PFSK-1 (cell line): Measurements from ENCODE around the gene TRRAP.

Experiments used
- FOXP2 ChIP-seq: optimal IDR thresholded peaks from 2 replicates; pipeline ENCODE3; 2011; ENCODE audit warnings: borderline replicate concordance, control low read depth, inconsistent platforms; ENCODE audit not compliant: insufficient read depth; ENCODE audit errors: extremely low read length, extremely low read depth
- POLR2AphosphoS5 ChIP-seq: IDR thresholded peaks from 2 replicates; pipeline ENCODE4 v1.6.1; 2012; ENCODE audit warnings: low read depth, mild to moderate bottlenecking, control low read depth, low read length, moderate library complexity
- SIN3A ChIP-seq: IDR thresholded peaks from 2 replicates; pipeline ENCODE4 v1.6.1; 2012; ENCODE audit warnings: mild to moderate bottlenecking, low read length, moderate library complexity, borderline replicate concordance; ENCODE audit not compliant: insufficient read depth
- TAF1 ChIP-seq: IDR thresholded peaks from 2 replicates; pipeline ENCODE4 v1.6.1; 2012; ENCODE audit warnings: low read length, control low read depth, borderline replicate concordance; ENCODE audit not compliant: insufficient read depth
- TF ChIP-seq, protein P1 (sequence below), 2 experiments: IDR thresholded peaks; 2 replicates each; pipeline versions ENCODE4 v1.6.1 to v1.8.0; 2011 to 2012; ENCODE audit warnings: low read depth in 2 of 2, low read length in 2 of 2, control low read depth in 1 of 2, inconsistent platforms in 1 of 2, mild to moderate bottlenecking in 1 of 2, moderate library complexity in 1 of 2; ENCODE audit not compliant: insufficient read depth in 1 of 2

Gene TRRAP

DNA sequence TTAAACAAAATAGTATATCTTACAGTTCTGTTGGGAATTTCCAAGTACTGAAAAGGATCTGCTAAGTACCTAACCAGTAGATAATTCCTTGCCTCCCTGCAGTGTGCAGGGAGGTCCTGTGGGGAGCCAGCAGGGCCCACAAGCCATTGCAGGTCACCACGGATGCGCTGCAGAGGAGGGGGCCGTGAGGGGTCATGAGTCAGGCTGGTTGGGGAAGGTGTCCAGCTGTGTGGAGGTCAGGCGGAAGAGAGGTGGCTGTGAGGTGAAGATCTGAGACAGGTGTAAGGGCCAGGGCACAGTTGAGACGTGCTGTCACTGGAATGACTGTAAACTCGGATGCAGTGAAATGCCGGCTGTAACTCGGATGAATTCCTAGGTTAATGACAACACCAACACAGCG, 80.6 kb downstream of the TRRAP start:
- TF ChIP-seq, protein P1, sequence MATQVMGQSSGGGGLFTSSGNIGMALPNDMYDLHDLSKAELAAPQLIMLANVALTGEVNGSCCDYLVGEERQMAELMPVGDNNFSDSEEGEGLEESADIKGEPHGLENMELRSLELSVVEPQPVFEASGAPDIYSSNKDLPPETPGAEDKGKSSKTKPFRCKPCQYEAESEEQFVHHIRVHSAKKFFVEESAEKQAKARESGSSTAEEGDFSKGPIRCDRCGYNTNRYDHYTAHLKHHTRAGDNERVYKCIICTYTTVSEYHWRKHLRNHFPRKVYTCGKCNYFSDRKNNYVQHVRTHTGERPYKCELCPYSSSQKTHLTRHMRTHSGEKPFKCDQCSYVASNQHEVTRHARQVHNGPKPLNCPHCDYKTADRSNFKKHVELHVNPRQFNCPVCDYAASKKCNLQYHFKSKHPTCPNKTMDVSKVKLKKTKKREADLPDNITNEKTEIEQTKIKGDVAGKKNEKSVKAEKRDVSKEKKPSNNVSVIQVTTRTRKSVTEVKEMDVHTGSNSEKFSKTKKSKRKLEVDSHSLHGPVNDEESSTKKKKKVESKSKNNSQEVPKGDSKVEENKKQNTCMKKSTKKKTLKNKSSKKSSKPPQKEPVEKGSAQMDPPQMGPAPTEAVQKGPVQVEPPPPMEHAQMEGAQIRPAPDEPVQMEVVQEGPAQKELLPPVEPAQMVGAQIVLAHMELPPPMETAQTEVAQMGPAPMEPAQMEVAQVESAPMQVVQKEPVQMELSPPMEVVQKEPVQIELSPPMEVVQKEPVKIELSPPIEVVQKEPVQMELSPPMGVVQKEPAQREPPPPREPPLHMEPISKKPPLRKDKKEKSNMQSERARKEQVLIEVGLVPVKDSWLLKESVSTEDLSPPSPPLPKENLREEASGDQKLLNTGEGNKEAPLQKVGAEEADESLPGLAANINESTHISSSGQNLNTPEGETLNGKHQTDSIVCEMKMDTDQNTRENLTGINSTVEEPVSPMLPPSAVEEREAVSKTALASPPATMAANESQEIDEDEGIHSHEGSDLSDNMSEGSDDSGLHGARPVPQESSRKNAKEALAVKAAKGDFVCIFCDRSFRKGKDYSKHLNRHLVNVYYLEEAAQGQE (IDR thresholded peaks at IDR 0.05; ENCODE audit: insufficient read depth in 1 of 2, low read depth in 2 of 2, low read length in 2 of 2): no peak
- no peak for TF ChIP-seq POLR2AphosphoS5
- no peak for TF ChIP-seq TAF1
- TF ChIP-seq FOXP2: no peak
- no peak for TF ChIP-seq SIN3A

DNA sequence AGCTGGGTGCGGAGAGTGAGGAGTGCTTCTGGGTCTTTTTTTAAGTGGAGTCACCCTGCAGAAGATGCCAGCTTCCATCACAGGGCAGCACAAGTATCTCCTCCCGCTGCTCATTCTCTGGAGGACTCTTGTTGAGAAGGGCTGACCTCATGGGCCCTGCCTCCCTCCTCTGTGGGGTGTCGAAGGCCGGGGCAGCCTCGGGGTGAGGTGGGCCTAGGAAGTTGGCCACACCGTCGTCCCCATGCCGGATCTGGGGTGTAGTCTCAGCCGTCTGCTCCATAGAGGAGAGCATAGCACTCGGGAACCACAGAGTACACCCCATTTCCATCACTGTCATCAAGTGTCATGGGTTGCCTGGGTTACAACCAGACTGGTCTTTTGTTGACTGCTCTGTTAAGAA, 85.0 kb downstream of the TRRAP start:
- TF ChIP-seq, protein P1 (IDR thresholded peaks at IDR 0.05; ENCODE audit: insufficient read depth in 1 of 2, low read depth in 2 of 2, low read length in 2 of 2): no peak
- no peak for TF ChIP-seq TAF1
- no peak for TF ChIP-seq FOXP2
- no peak for TF ChIP-seq POLR2AphosphoS5
- no peak for TF ChIP-seq SIN3A

DNA sequence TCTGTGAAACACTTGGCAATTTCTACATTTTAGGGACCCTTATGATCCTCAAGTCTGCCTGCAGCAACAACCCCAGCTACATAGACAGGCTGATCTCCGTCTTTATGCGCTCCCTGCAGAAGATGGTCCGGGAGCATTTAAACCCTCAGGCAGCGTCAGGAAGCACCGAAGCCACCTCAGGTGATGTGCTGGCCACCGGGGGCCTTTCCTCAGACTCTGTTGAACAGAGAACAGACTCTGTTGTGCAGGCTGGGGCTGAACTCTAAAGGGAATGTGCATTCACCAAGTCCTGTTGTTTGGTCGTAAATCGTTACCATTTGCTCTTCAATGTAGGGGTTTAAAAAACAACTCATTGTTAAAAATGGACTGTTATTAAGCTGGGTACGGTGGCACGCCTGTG, 86.3 kb downstream of the TRRAP start:
- TF ChIP-seq POLR2AphosphoS5: no peak

DNA sequence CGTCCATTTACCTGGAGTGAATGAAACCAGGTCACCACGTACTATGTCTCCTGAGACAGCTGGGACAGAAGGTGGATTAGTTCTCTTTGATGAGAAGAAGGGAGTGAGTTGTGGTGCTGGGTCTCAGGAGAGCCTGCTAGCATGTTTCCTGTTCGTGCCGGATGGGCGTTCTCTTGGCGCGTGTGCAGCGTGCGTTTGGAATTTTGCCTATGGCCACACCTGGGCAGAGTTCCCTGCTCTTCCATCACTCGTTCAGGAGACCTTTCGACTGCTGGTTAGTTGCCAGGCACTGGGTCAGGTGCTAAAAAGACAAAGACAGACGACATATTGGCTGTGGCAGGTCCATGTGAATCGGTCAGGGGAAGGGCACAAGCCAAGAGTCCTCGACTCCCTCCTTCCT, 90.3 kb downstream of the TRRAP start:
- no peak for TF ChIP-seq FOXP2
- TF ChIP-seq TAF1: no peak
- TF ChIP-seq POLR2AphosphoS5: no peak
- TF ChIP-seq, protein P1 (IDR thresholded peaks at IDR 0.05; ENCODE audit: insufficient read depth in 1 of 2, low read depth in 2 of 2, low read length in 2 of 2): no peak
- no peak for TF ChIP-seq SIN3A

DNA sequence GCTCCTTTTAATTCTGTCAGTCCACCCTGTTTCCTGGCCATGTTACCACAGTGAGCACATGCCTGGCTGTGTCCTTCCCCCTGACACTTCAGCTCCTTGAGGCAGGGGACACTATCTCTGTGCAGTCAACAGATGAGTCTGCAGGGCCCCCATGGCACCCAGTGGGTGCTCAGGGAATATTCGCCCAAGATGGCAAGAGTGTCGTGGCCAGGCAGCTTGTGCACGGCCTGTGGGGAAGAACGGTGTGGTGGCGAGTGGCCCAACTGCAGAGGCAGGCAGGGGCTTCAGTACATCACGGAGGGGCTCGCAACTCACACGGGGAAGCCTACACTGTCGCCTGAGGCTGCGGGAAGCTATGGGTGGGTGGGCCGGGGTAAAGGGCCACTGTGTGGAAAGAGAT, 91.1 kb downstream of the TRRAP start:
- TF ChIP-seq TAF1: no peak
- no peak for TF ChIP-seq FOXP2

DNA sequence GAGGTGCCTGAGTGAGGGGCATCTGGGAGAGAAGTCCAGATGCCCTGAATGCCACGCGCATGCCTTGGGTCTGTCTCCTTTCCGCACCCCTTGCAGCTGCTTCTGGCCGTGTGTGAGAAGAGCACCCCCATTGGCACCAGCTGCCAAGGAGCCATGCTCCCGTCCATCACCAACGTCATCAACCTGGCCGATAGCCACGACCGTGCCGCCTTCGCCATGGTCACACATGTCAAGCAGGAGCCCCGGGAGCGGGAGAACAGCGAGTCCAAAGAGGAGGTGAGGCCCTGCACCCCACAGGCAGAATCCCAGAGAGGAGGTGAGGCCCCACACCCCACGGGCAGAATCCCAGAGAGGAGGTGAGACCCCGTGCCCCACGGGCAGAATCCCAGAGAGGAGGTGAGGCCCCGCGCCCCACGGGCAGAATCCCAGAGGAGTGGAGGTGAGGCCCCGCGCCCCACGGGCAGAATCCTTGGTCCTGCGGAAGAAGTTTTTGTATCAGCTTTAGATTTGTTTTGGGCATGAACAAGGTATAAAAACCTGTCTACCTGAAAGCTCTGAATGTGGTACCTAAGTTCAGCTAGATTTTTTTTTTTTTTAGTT, 91.8 kb downstream of the TRRAP start:
- TF ChIP-seq, protein P1 (IDR thresholded peaks at IDR 0.05; ENCODE audit: insufficient read depth in 1 of 2, low read depth in 2 of 2, low read length in 2 of 2): no peak
- no peak for TF ChIP-seq TAF1
